Epithelial cell of esophagus (primary cell): ENCODE data around the gene PAQR8.
"Not testable (repeated sequence)": the region's sequence is repeated elsewhere in the genome, so short reads cannot be mapped to it uniquely, and the experiment has no call there.

Experiments
- DNase-seq: peaks from one replicate; pipeline ENCODE4 v3.0.0; 2010; ENCODE audit warnings: low read depth
- H3K4me3 ChIP-seq: 2 replicates; pipeline ENCODE4 v1.5.1; 2011; ENCODE audit warnings: mild to moderate bottlenecking, low read length, control low read depth
- CTCF ChIP-seq: IDR thresholded peaks from 2 replicates; pipeline ENCODE4 v1.5.1; 2011; ENCODE audit warnings: low read depth, mild to moderate bottlenecking, low read length, control low read depth, inconsistent platforms; ENCODE audit not compliant: insufficient read depth; ENCODE audit errors: missing control alignments

Gene PAQR8

GRCh38 chr6:52375780-52376556 lies 14.0 kb downstream of the PAQR8 start:
- no peak overlapping the region for H3K4me3 ChIP-seq
- no peak for TF ChIP-seq CTCF
- DNase-seq, result no peak

GRCh38 chr6:52376763-52377162 lies 14.8 kb downstream of the PAQR8 start:
- no peak for TF ChIP-seq CTCF
- DNase-seq, result no peak
- H3K4me3 ChIP-seq, result no peak overlapping the region

- no peak for TF ChIP-seq CTCF
- DNase-seq, result no peak
- no peak overlapping the region for H3K4me3 ChIP-seq
Measured at GRCh38 chr6:52377538-52378221, 15.7 kb downstream of the PAQR8 start.

GRCh38 chr6:52381249-52381648 lies 19.3 kb downstream of the PAQR8 start:
- TF ChIP-seq CTCF, result no peak
- no peak overlapping the region for H3K4me3 ChIP-seq
- DNase-seq, result no peak

GRCh38 chr6:52384145-52384766 lies 22.3 kb downstream of the PAQR8 start:
- no peak overlapping the region for H3K4me3 ChIP-seq
- DNase-seq, result peak; percentile 19
- no peak for TF ChIP-seq CTCF

- no peak for TF ChIP-seq CTCF
- DNase-seq, result no peak
- no peak overlapping the region for H3K4me3 ChIP-seq
Measured at GRCh38 chr6:52385074-52385473, 23.1 kb downstream of the PAQR8 start.

- not testable (repeated sequence) for H3K4me3 ChIP-seq
Measured at GRCh38 chr6:52388119-52388518, 26.2 kb downstream of the PAQR8 start.

More at GRCh38 chr6:52388119-52388518, 26.2 kb downstream of the PAQR8 start:
- DNase-seq, result not testable (repeated sequence)
